Sigmoid colon (tissue), 4 donors: Measurements from ENCODE around the gene TRIM45.

Experiments
- POLR2A ChIP-seq, 2 donors: fragments of 450-650 bp; IDR thresholded peaks; one replicate each; pipeline ENCODE4 v1.6.1; 2016; ENCODE audit warnings: antibody characterized with exemption in 2 of 2, mild to moderate bottlenecking in 2 of 2, moderate library complexity in 2 of 2
- POLR2AphosphoS5 ChIP-seq, 4 donors: sonication (generic); formaldehyde crosslinking; IDR thresholded peaks; one replicate each; pipeline ENCODE4 v1.6.1; 2017; ENCODE audit warnings: antibody characterized with exemption in 4 of 4
- TF ChIP-seq, protein P1 (sequence below), 4 experiments: fragments of 450-650 bp in 3 of 4; fragments of 200-600 bp in 1 of 4; IDR thresholded peaks; one replicate each; pipeline ENCODE4 v1.5.1; 2016 to 2019; ENCODE audit warnings: antibody characterized with exemption in 4 of 4, mild to moderate bottlenecking in 3 of 4, moderate library complexity in 2 of 4

- TF ChIP-seq POLR2AphosphoS5 (IDR thresholded peaks at IDR 0.05) (no peak), POLR2A (IDR thresholded peaks at IDR 0.05) (no peak)
- TF ChIP-seq, protein P1, sequence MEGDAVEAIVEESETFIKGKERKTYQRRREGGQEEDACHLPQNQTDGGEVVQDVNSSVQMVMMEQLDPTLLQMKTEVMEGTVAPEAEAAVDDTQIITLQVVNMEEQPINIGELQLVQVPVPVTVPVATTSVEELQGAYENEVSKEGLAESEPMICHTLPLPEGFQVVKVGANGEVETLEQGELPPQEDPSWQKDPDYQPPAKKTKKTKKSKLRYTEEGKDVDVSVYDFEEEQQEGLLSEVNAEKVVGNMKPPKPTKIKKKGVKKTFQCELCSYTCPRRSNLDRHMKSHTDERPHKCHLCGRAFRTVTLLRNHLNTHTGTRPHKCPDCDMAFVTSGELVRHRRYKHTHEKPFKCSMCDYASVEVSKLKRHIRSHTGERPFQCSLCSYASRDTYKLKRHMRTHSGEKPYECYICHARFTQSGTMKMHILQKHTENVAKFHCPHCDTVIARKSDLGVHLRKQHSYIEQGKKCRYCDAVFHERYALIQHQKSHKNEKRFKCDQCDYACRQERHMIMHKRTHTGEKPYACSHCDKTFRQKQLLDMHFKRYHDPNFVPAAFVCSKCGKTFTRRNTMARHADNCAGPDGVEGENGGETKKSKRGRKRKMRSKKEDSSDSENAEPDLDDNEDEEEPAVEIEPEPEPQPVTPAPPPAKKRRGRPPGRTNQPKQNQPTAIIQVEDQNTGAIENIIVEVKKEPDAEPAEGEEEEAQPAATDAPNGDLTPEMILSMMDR (IDR thresholded peaks at IDR 0.05) = no peak
These were observed 6.7 kb downstream of the TRIM45 start for GRCh38 chr1:117114877-117115276.
